Stimulated activated CD8-positive, alpha-beta memory T cell treated with anti-CD3 and anti-CD28 coated beads, Interleukin-12 subunit alpha, Interleukin-12 subunit beta, amount 100 ng/mL, for 1 hour (primary cell): ENCODE data around the gene P2RX4.
"Not testable (repeated sequence)": the region's sequence is repeated elsewhere in the genome, so short reads cannot be mapped to it uniquely, and the experiment has no call there.

Experiments used
- DNase-seq: peaks from one replicate; pipeline ENCODE4 v3.0.0-alpha.2; 2020; ENCODE audit warnings: low read depth

The P2RX4 gene

DNA sequence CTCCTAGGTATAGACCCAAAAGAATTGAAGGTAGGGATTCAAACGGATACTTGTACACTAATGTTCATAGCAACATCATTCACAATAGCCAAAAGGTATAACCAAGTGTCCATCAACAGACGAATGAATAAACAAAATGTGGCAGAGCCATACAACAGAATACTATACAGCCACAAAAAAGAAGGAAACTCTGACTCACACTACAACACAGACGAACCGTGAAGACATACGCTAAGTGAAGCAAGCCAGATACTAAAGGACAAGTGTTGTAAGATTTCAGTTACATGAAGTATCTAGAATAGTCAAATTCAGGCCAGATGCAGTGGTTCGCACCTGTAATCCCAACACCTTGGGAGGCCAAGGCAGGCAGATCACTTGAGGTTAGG is 67.4 kb downstream of the P2RX4 start:
- DNase-seq: no peak

DNA sequence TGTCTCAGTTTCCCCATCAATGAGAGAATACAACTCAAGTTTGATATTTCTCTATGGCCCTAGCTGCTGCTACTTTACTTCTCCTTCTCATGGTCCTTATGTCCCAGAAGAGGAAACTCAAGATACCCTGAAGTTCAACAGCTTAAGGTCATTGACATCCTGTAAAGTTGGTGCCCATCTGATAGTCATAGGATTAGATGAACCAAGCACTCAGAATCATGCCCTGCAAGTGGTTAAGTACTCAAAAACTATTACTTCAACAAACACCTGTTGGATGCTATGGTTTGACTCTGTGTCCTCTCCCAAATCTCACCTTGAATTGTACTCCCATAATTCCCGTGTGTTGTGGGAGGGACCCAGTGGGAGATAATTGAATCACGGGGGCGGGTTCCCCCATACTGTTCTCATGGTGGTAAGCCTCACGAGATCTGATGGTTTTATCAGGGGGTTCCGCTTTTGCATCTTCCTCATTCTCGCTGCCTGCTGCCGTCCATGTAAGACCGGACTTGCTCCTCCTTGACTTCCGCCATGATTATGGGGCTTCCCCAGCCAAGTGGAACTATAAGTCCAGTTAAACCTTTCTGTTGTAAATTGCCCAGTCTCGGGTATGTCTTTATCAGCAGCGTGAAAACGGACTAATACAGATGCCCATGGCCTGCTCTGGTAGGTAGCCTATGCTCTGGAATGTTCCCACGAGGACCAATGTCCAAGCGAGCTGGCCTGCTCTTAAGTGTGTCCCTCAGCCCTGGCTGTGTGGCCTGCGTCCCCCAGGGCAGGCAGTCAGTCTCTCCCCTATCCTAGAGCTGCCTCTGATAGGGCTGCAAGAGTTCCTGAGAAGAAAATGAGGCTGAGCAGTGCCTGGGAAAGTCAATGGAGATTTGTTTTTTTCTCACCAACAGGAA is 68.5 kb downstream of the P2RX4 start:
- no peak for DNase-seq

DNA sequence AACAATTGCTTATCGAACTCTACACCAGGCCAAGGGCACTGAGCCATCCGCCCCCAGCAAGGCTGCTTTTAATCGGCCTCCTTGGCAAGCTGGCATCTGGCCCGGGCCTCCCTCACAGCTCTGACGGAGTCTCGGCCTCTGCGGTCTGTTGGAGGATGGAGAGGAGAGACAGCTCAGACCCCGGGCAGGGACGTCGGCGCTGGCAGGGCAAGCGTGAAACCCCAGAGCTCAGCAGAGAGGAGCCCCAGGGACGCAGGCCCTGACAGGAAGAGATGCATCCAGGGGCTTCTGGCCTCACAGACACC is 69.1 kb downstream of the P2RX4 start:
- DNase-seq: no peak

DNA sequence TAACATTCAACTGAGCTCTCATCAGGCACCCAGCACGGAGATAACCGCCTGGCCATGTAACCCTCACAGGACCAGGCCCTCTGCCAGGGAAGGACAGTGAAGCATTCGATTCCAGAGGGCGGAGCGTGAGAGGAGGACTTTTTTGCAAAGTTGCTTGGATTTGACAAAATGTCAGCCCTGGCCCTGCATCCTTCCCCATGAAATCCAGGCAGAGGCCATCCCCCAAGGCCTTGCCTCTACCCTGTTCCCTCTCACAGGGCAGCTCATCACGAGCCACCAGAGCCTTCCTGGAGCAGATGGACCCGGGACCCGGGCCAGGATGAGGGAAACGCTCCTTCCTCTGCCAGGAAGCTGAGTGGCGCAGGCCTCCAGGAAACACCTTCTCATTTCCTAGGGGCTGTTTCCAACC is 69.6 kb downstream of the P2RX4 start:
- DNase-seq: no peak

DNA sequence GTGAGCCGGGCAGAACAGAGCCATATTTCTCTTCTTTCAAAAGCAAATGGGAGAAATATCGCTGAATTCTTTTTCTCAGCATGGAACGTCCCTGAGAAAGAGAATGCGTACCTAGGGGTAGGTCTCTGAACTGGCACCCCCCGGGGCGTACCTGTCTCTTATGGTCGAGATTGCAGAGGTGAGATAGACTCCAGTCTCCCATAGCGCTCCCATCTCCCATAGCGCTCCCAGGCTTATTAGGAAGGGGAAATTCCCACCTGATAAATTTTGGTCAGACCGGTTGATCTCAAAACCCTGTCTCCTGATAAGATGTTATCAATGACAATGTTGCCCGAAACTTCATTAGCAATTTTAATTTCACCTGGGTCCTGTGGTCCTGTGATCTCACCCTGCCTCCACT is 70.6 kb downstream of the P2RX4 start:
- DNase-seq: not testable (repeated sequence)

DNA sequence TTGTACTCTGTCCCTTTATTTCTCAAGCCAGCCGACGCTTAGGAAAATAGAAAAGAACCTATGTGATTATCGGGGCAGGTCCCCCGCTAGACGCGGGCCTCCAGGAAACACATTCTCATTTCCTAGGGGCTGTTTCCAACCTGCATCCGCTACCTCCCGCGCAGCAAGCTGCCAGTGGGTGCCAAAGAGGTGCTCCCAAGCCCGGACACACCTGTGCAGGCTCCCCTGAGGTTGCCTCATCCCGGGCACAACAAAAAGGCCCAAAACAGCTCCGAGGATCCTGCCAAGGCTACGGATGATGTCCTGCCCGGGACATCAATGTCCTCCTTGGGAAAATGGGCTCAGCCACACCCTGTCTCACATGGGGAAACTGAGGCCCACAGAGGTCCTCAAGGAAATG is 71.2 kb downstream of the P2RX4 start:
- DNase-seq: not testable (repeated sequence)

DNA sequence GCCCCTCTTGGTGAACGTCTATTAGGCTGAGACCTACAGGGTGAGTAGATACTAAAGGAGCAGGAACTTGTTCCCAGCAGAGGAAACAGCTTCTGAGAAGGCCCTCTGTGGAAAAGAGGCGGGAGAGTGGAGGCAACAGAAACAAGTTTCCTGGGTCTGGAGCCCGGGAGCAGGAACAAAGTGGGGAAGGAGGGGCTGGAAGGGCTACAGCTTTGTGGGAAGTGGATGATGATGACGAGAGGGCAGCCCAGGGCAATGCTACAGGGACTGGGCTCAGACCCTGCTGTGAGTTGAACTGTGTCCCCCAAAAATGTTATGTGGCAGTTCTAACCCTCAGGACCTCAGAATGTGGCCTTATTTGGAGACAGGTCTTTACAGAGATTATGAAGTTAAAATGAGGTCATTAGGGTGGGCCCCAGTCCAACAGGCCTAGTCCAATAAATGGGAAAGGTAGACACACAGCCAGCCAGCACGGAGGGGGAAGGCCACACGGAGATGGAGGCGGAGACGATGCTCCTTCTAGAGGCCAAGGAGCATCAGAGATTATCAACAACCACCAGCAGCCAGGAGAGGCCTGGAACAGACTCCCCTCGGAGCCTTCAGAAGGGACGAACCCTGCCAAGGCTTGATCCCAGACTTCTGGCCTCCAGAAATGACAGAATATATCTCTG is 72.3 kb downstream of the P2RX4 start:
- no peak for DNase-seq

DNA sequence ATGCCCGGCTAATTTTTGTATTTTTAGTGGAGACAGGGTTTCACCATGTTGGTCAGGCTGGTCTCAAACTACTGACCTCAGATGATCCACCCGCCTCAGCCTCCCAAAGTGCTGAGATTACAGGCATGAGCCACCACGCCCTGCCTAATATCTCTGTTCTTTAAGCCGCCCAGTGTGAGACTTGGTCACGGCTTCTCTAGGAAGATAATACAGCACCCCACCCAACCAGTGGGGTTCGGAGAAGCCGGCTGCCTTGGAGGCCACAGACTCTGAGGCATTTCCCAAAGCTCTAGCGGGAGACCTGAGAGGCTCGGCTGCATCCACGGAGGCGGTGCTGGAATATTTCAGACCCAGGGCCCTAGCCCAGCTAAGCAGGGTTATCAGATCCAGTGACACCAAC is 73.0 kb downstream of the P2RX4 start:
- DNase-seq: not testable (repeated sequence)

DNA sequence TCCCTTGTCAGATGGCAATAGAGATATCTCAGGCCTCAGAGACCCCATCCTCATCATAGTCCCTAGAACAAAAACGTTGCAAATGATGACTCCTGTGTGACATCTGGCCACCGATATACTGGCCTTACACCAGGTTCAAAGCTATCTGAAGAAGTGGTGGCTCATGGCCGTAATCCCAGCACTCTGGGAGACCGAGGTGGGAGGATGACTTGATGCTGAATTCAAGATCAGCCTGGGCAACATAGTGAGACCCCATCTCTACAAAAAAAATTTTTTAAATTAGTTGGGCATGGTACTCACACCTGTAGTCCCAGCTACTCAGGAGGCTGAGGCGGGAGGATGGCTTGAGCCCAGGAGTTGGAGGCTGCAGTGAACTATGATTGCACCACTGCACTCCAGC is 73.5 kb downstream of the P2RX4 start:
- DNase-seq: no peak
